Liver (tissue), 9 donors: ENCODE measurements around the gene CWC27. TPM values are rescaled to one million over a fixed set of nuclear protein-coding genes. Genes with fewer than 3 reads are reported as not detected.
"Not testable (repeated sequence)": the region's sequence is repeated elsewhere in the genome, so short reads cannot be mapped to it uniquely, and the experiment has no call there.

Experiments
- DNase-seq: peaks from one replicate; pipeline ENCODE4 v3.0.0-alpha.2; 2017; ENCODE audit warnings: low spot score
- H3K27ac ChIP-seq, 2 donors: one replicate each; pipeline ENCODE4 v1.7.0; 2013; ENCODE audit warnings: inconsistent platforms in 2 of 2, low read length in 2 of 2, control low read depth in 1 of 2, low read depth in 1 of 2, mild to moderate bottlenecking in 1 of 2
- H3K27me3 ChIP-seq, 4 donors: one replicate each; pipeline versions ENCODE4 v1.6.1 to v1.7.0; 2013; ENCODE audit warnings: low read length in 3 of 4, inconsistent platforms in 1 of 4, mild to moderate bottlenecking in 1 of 4, moderate library complexity in 1 of 4; ENCODE audit not compliant: control insufficient read depth in 4 of 4, insufficient read depth in 4 of 4
- H3K36me3 ChIP-seq, 4 donors: one replicate each; pipeline versions ENCODE4 v1.6.1 to v1.7.0; 2013; ENCODE audit warnings: low read length in 3 of 4, mild to moderate bottlenecking in 3 of 4, low read depth in 1 of 4, moderate library complexity in 1 of 4; ENCODE audit not compliant: control insufficient read depth in 4 of 4, insufficient read depth in 3 of 4
- H3K4me1 ChIP-seq, 4 donors: one replicate each; pipeline versions ENCODE4 v1.6.1 to v1.7.0; 2013; ENCODE audit warnings: low read length in 3 of 4, mild to moderate bottlenecking in 3 of 4, moderate library complexity in 1 of 4; ENCODE audit not compliant: control insufficient read depth in 4 of 4, insufficient read depth in 4 of 4
- H3K4me3 ChIP-seq, 3 donors: one replicate each; pipeline versions ENCODE4 v1.6.1 to v1.7.0; 2013; ENCODE audit warnings: low read length in 3 of 3, control low read depth in 1 of 3, low read depth in 1 of 3, mild to moderate bottlenecking in 1 of 3
- H3K9ac ChIP-seq, 2 donors: one replicate each; pipeline ENCODE4 v1.7.0; 2013; ENCODE audit warnings: low read length in 2 of 2, mild to moderate bottlenecking in 2 of 2, moderate library complexity in 2 of 2, control low read depth in 1 of 2, low read depth in 1 of 2
- H3K9me3 ChIP-seq, 4 donors: one replicate each; pipeline versions ENCODE4 v1.6.1 to v1.7.0; 2013; ENCODE audit warnings: low read length in 3 of 4; ENCODE audit not compliant: control insufficient read depth in 4 of 4
- EGR1 ChIP-seq, 2 donors: IDR thresholded peaks; 2 replicates each; pipeline ENCODE4 v1.6.1; 2016 to 2018; ENCODE audit warnings: antibody characterized with exemption in 2 of 2, low read depth in 2 of 2
- FOXA2 ChIP-seq: IDR thresholded peaks from 2 replicates; pipeline ENCODE4 v1.6.1; 2016; ENCODE audit warnings: antibody characterized with exemption
- GABPA ChIP-seq, 2 donors: IDR thresholded peaks in 1 of 2; conservative IDR thresholded peaks in 1 of 2; 2 replicates each; pipeline ENCODE4 v1.6.1; 2016; ENCODE audit warnings: antibody characterized with exemption in 2 of 2, mild to moderate bottlenecking in 1 of 2, moderate library complexity in 1 of 2
- HNF4A ChIP-seq, 2 donors: conservative IDR thresholded peaks; 2 replicates each; pipeline ENCODE4 v1.6.1; 2016; ENCODE audit warnings: antibody characterized with exemption in 2 of 2, mild to moderate bottlenecking in 2 of 2
- HNF4G ChIP-seq: IDR thresholded peaks from 2 replicates; pipeline ENCODE4 v1.6.1; 2016; ENCODE audit warnings: antibody characterized with exemption
- JUND ChIP-seq, 2 donors: IDR thresholded peaks; 2 replicates each; pipeline ENCODE4 v1.6.1; 2016; ENCODE audit warnings: antibody characterized with exemption in 2 of 2
- NR2F2 ChIP-seq: IDR thresholded peaks from 2 replicates; pipeline ENCODE4 v1.6.1; 2016; ENCODE audit warnings: antibody characterized with exemption
- RAD21 ChIP-seq, 2 donors: IDR thresholded peaks; 2 replicates each; pipeline ENCODE4 v1.6.1; 2016; ENCODE audit warnings: antibody characterized with exemption in 2 of 2, mild to moderate bottlenecking in 2 of 2
- RXRA ChIP-seq, 2 donors: IDR thresholded peaks; 2 replicates each; pipeline ENCODE4 v1.6.1; 2017 to 2018; ENCODE audit warnings: antibody characterized with exemption in 2 of 2, mild to moderate bottlenecking in 1 of 2
- SP1 ChIP-seq: IDR thresholded peaks from 2 replicates; pipeline ENCODE4 v1.6.1; 2018; ENCODE audit warnings: antibody characterized with exemption, mild to moderate bottlenecking
- YY1 ChIP-seq: IDR thresholded peaks from 2 replicates; pipeline ENCODE4 v1.6.1; 2016; ENCODE audit warnings: antibody characterized with exemption, mild to moderate bottlenecking
- WGBS: extraction: QIAGEN DNeasy Blood & Tissue Kit; methylation state at CpG from one replicate; pipeline ENCODE4 v1.1.7; 2013; 5-methylcytosine and 5-hydroxymethylcytosine counted together
- polyA plus RNA-seq, 2 donors: library from polyadenylated mRNA; stranded (reverse) in 1 of 2; unstranded in 1 of 2; fragments of 200-250 nt in 1 of 2; fragments of >200 nt in 1 of 2; fragmentation: Nextera tagmentation in 1 of 2; extraction: Ambion mirVana in 1 of 2; gene quantifications; one replicate each; pipeline versions ENCODE4 v1.2.1 to v1.2.3, GENCODE V29; 2013 to 2015
- total RNA-seq, 2 donors: library from RNA; depleted of rRNA; stranded (reverse); fragments of >200 nt; gene quantifications; one replicate each; pipeline ENCODE4 v1.2.3, GENCODE V29; 2014
- TF ChIP-seq, protein P1 (sequence below): IDR thresholded peaks from 2 replicates; pipeline ENCODE4 v1.6.1; 2016; ENCODE audit warnings: antibody characterized with exemption
- TF ChIP-seq, protein P2 (sequence below): IDR thresholded peaks from 2 replicates; pipeline ENCODE4 v1.6.1; 2016; ENCODE audit warnings: antibody characterized with exemption, mild to moderate bottlenecking
- TF ChIP-seq, protein P3 (sequence below): fragments of 150-350 bp; IDR thresholded peaks from 2 replicates; pipeline ENCODE4 v1.5.1; 2017; ENCODE audit warnings: improper control_type of control experiment, low read depth, low read length; ENCODE audit not compliant: missing input control
- TF ChIP-seq, protein P4 (sequence below): IDR thresholded peaks from 2 replicates; pipeline ENCODE4 v1.6.1; 2016; ENCODE audit warnings: antibody characterized with exemption
- TF ChIP-seq, protein P5 (sequence below): IDR thresholded peaks from 2 replicates; pipeline ENCODE4 v1.6.1; 2016; ENCODE audit warnings: antibody characterized with exemption
- donor health status: healthy.
- donor health status: healthy.
- donor health status: healthy.
- donor health status: healthy.
- donor health status: healthy.

Gene CWC27
- total and polyA plus RNA-seq, 4 donors = 3.9 to 9.8 (median 6.0) TPM

DNA sequence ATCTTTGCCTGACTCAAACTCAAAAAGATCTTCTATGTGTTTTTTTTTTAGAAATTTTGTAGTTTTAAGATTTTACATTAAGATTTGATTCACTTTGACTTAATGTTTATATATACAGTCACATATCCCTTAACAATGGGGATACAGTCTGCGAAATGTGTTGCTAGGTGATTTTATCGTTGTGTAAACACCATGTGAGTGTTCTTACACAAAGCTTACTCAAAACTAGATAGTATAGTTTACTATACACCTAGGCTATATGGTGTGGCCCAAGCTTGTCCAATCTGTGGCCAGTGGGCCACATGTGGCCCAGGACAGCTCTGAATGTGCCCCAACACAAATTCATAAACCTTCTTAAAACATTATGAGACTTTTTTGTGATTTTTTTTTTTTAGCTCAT, 131.9 kb downstream of the CWC27 start:
- Histone ChIP-seq H3K4me3 (no peak overlapping the region), H3K9ac (no peak overlapping the region), H3K27me3 (no peaks in the 10 kb centered on the region), H3K9me3 (no peaks in the 10 kb centered on the region), H3K4me1 (peaks cover 0 to 8% (median 0%) of the 10 kb centered on the region in 4 donors), H3K36me3 (no peaks in the 10 kb centered on the region), H3K27ac (no peak overlapping the region)
- TF ChIP-seq, protein P1, sequence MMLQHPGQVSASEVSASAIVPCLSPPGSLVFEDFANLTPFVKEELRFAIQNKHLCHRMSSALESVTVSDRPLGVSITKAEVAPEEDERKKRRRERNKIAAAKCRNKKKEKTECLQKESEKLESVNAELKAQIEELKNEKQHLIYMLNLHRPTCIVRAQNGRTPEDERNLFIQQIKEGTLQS = no peak
- WGBS = 94% methylated on average over 2 of the region's 2 CpGs
- DNase-seq = no peak

DNA sequence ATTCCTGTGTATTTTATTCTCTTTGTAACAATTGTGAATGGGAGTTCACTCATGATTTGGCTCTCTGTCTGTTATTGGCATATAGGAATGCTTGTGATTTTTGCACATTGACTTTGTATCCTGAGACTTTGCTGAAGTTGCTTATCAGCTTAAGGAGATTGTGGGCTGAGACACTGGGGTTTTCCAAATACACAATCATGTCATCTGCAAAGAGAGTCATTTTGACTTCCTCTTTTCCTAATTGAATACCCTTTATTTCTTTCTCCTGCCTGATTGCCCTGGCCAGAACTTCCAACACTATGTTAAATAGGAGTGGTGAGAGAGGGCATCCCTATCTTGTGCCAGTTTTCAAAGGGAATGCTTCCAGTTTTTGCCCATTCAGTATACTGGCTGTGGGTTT, 138.7 kb downstream of the CWC27 start:
- not testable (repeated sequence) for H3K36me3 ChIP-seq, H3K4me3 ChIP-seq, H3K4me1 ChIP-seq, H3K27me3 ChIP-seq, H3K27ac ChIP-seq, H3K9ac ChIP-seq, DNase-seq, H3K9me3 ChIP-seq

DNA sequence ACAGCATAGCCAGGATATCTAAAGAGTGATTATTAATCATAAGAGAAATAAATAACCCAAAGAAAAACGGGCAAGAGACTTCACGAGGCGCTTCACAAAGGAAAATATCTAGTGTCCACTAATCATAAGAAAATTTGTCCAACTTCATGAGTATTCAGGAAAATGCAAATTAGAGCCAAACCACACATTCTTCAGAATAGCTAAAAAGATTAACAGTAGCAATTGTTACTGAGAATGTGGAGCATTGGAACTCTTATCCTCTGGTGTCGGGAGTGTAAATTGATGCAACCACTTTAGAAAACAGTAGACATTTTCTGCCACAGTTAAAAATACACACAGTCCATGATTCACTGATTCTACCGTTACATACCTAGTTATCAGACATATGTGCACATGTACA, 145.7 kb downstream of the CWC27 start:
- DNase-seq = no peak
- H3K4me1 ChIP-seq = no peaks in the 10 kb centered on the region
- peaks cover 0 to 3% (median 0%) of the 10 kb centered on the region in 4 donors for H3K9me3 ChIP-seq
- H3K4me3 ChIP-seq = no peak overlapping the region
- no peak overlapping the region for H3K27ac ChIP-seq
- H3K9ac ChIP-seq = no peak overlapping the region
- peaks cover 0 to 3% (median 0%) of the 10 kb centered on the region in 4 donors for H3K36me3 ChIP-seq
- H3K27me3 ChIP-seq = no peaks in the 10 kb centered on the region
- TF ChIP-seq, protein P2, sequence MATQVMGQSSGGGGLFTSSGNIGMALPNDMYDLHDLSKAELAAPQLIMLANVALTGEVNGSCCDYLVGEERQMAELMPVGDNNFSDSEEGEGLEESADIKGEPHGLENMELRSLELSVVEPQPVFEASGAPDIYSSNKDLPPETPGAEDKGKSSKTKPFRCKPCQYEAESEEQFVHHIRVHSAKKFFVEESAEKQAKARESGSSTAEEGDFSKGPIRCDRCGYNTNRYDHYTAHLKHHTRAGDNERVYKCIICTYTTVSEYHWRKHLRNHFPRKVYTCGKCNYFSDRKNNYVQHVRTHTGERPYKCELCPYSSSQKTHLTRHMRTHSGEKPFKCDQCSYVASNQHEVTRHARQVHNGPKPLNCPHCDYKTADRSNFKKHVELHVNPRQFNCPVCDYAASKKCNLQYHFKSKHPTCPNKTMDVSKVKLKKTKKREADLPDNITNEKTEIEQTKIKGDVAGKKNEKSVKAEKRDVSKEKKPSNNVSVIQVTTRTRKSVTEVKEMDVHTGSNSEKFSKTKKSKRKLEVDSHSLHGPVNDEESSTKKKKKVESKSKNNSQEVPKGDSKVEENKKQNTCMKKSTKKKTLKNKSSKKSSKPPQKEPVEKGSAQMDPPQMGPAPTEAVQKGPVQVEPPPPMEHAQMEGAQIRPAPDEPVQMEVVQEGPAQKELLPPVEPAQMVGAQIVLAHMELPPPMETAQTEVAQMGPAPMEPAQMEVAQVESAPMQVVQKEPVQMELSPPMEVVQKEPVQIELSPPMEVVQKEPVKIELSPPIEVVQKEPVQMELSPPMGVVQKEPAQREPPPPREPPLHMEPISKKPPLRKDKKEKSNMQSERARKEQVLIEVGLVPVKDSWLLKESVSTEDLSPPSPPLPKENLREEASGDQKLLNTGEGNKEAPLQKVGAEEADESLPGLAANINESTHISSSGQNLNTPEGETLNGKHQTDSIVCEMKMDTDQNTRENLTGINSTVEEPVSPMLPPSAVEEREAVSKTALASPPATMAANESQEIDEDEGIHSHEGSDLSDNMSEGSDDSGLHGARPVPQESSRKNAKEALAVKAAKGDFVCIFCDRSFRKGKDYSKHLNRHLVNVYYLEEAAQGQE = no peak
- TF ChIP-seq, protein P3, sequence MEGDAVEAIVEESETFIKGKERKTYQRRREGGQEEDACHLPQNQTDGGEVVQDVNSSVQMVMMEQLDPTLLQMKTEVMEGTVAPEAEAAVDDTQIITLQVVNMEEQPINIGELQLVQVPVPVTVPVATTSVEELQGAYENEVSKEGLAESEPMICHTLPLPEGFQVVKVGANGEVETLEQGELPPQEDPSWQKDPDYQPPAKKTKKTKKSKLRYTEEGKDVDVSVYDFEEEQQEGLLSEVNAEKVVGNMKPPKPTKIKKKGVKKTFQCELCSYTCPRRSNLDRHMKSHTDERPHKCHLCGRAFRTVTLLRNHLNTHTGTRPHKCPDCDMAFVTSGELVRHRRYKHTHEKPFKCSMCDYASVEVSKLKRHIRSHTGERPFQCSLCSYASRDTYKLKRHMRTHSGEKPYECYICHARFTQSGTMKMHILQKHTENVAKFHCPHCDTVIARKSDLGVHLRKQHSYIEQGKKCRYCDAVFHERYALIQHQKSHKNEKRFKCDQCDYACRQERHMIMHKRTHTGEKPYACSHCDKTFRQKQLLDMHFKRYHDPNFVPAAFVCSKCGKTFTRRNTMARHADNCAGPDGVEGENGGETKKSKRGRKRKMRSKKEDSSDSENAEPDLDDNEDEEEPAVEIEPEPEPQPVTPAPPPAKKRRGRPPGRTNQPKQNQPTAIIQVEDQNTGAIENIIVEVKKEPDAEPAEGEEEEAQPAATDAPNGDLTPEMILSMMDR = no peak
- TF ChIP-seq, protein P4, sequence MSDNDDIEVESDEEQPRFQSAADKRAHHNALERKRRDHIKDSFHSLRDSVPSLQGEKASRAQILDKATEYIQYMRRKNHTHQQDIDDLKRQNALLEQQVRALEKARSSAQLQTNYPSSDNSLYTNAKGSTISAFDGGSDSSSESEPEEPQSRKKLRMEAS = no peak
- TF ChIP-seq YY1 = no peak
- TF ChIP-seq, protein P5, sequence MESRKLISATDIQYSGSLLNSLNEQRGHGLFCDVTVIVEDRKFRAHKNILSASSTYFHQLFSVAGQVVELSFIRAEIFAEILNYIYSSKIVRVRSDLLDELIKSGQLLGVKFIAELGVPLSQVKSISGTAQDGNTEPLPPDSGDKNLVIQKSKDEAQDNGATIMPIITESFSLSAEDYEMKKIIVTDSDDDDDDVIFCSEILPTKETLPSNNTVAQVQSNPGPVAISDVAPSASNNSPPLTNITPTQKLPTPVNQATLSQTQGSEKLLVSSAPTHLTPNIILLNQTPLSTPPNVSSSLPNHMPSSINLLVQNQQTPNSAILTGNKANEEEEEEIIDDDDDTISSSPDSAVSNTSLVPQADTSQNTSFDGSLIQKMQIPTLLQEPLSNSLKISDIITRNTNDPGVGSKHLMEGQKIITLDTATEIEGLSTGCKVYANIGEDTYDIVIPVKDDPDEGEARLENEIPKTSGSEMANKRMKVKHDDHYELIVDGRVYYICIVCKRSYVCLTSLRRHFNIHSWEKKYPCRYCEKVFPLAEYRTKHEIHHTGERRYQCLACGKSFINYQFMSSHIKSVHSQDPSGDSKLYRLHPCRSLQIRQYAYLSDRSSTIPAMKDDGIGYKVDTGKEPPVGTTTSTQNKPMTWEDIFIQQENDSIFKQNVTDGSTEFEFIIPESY = no peak
- no peak for TF ChIP-seq EGR1 (IDR thresholded peaks at IDR 0.05; ENCODE audit: low read depth in 2 of 2)
- TF ChIP-seq JUND (IDR thresholded peaks at IDR 0.05) = no peak
- TF ChIP-seq RAD21 (IDR thresholded peaks at IDR 0.05) = no peak
- TF ChIP-seq HNF4G = no peak
- TF ChIP-seq NR2F2 = no peak
- TF ChIP-seq RXRA (IDR thresholded peaks at IDR 0.05) = no peak
- no peak for TF ChIP-seq FOXA2
- TF ChIP-seq, protein P1 = no peak
- no peak for TF ChIP-seq GABPA (IDR thresholded peaks at IDR 0.05 in 1 of 2, conservative IDR thresholded peaks at IDR 0.05 in 1 of 2)
- no peak for TF ChIP-seq SP1
- TF ChIP-seq HNF4A (conservative IDR thresholded peaks at IDR 0.05) = no peak
- WGBS = 97% methylated on average over 5 of the region's 5 CpGs
